HepG2 (cell line): ENCODE results near the gene ATP13A4. TPM values are rescaled to one million over a fixed set of nuclear protein-coding genes. Genes with fewer than 3 reads are reported as not detected.

Experiments used
- ATAC-seq: fragments of 200-7000 bp; cut with Tn5 transposase; 3 replicates; pipeline ENCODE4 v1.9.1; 2020; ENCODE audit warnings: mild to moderate bottlenecking, moderate library complexity
- BruUV-seq: library from RNA; stranded (reverse); fragments of 400-500 nt; replicated peaks from 2 replicates; lab custom pipeline; 2021; lab: Mats Ljungman, UMichigan
- CTCF ChIA-PET: fragments of 300-600 bp; formaldehyde crosslinking; extraction: SDS; loops from one replicate; lab custom pipeline; 2021; ENCODE audit warnings: low total read pairs, inconsistent platforms, low intra/inter-chr PET ratio; lab: Yijun Ruan, JAX
- POLR2A ChIA-PET: fragments of 350-600 bp; sonication (Branson Sonifier 250); formaldehyde crosslinking; loops from one replicate; lab custom pipeline; 2020; ENCODE audit warnings: antibody characterized with exemption, inconsistent platforms; lab: Yijun Ruan, JAX
- DNase-seq: peaks from one replicate; pipeline ENCODE4 v3.0.0-alpha.2; 2015; ENCODE audit warnings: low spot score
- FAIRE-seq: peaks from 3 replicates; lab custom pipeline; 2011; peaks lifted over from hg19 to GRCh38; lab: Jason Lieb, UNC
- H2AFZ ChIP-seq: one replicate; pipeline ENCODE4 v1.6.1; 2011; ENCODE audit warnings: low read length, inconsistent platforms
- H3K27ac ChIP-seq: fragments of 300-600 bp; 3 replicates; pipeline ENCODE4 v1.8.0; 2011; ENCODE audit warnings: mixed run types, mild to moderate bottlenecking, mixed read lengths, low read length, inconsistent platforms; ENCODE audit not compliant: insufficient read depth; ENCODE audit errors: extremely low read length
- H3K27me3 ChIP-seq, 2 experiments: fragments of 200-600 bp in 1 of 2; 2 replicates in 1 of 2; 3 replicates in 1 of 2; pipeline versions ENCODE4 v1.6.0 to v1.8.0; 2011; ENCODE audit warnings: low read length in 2 of 2, mild to moderate bottlenecking in 2 of 2, moderate library complexity in 2 of 2, inconsistent platforms in 1 of 2; ENCODE audit not compliant: insufficient read depth in 2 of 2, control insufficient read depth in 1 of 2
- H3K36me3 ChIP-seq, 2 experiments: fragments of 200-600 bp in 1 of 2; replicated peaks in 1 of 2; 2 replicates in 1 of 2; 3 replicates in 1 of 2; pipeline versions ENCODE4 v1.5.1 to v1.8.0; 2011; ENCODE audit warnings: low read length in 2 of 2, inconsistent platforms in 1 of 2; ENCODE audit not compliant: insufficient read depth in 2 of 2, control insufficient read depth in 1 of 2
- H3K4me1 ChIP-seq: 2 replicates; pipeline ENCODE4 v1.5.1; 2012; ENCODE audit warnings: low read length, inconsistent platforms; ENCODE audit not compliant: insufficient read depth
- H3K4me2 ChIP-seq: 2 replicates; pipeline ENCODE4 v1.6.0; 2011; ENCODE audit warnings: low read depth, low read length, inconsistent platforms
- H3K4me3 ChIP-seq, 3 experiments: fragments of 200-600 bp in 1 of 3; sonication (generic), shearing (Covaris generic) in 1 of 3; replicated peaks in 1 of 3; 2 replicates each; pipeline ENCODE4 v1.5.1; 2011 to 2016; ENCODE audit warnings: low read length in 3 of 3, inconsistent platforms in 2 of 3, low read depth in 2 of 3, mild to moderate bottlenecking in 2 of 3, control low read depth in 1 of 3, mixed read lengths in 1 of 3; ENCODE audit not compliant: insufficient read depth in 1 of 3
- H3K79me2 ChIP-seq: one replicate; pipeline ENCODE4 v1.6.1; 2011; ENCODE audit warnings: low read length, inconsistent platforms; ENCODE audit not compliant: insufficient read depth
- H3K9ac ChIP-seq: 2 replicates; pipeline ENCODE4 v1.6.0; 2011; ENCODE audit warnings: mild to moderate bottlenecking, low read depth, low read length, inconsistent platforms; ENCODE audit not compliant: insufficient read depth
- H3K9me3 ChIP-seq: 2 replicates; pipeline ENCODE4 v1.5.1; 2012; ENCODE audit warnings: mild to moderate bottlenecking, low read length
- H4K20me1 ChIP-seq: 2 replicates; pipeline ENCODE4 v1.6.0; 2011; ENCODE audit warnings: inconsistent platforms, mild to moderate bottlenecking, low read length, moderate library complexity; ENCODE audit not compliant: insufficient read depth
- FOXP1 ChIP-seq, 2 experiments: fragments of 450-650 bp in 1 of 2; IDR thresholded peaks; 2 replicates each; pipeline ENCODE4 v1.6.1; 2017 to 2018; ENCODE audit warnings: antibody characterized with exemption in 1 of 2
- IRX3 ChIP-seq: sonication (generic); formaldehyde crosslinking; IDR thresholded peaks from 2 replicates; pipeline ENCODE4 v1.8.1; 2023; ENCODE audit warnings: mild to moderate bottlenecking, low read depth, missing genetic modification reagents, borderline replicate concordance
- KLF11 ChIP-seq: IDR thresholded peaks from 2 replicates; pipeline ENCODE4 v1.6.1; 2016; ENCODE audit warnings: missing compliant biosample characterization
- PITX1 ChIP-seq: sonication (generic); formaldehyde crosslinking; IDR thresholded peaks from 2 replicates; pipeline ENCODE4 v1.5.1; 2020; ENCODE audit warnings: mild to moderate bottlenecking, missing genetic modification reagents
- RFXAP ChIP-seq: sonication (generic); formaldehyde crosslinking; IDR thresholded peaks from 2 replicates; pipeline ENCODE4 v1.4.0; 2020; ENCODE audit warnings: missing genetic modification reagents, borderline replicate concordance
- ZBTB8A ChIP-seq: sonication (generic); formaldehyde crosslinking; IDR thresholded peaks from 2 replicates; pipeline ENCODE4 v1.4.0; 2020; ENCODE audit warnings: mild to moderate bottlenecking, low read depth, missing genetic modification reagents, borderline replicate concordance
- ZNF350 ChIP-seq: sonication (generic); formaldehyde crosslinking; IDR thresholded peaks from 2 replicates; pipeline ENCODE4 v1.4.0; 2020; ENCODE audit warnings: mild to moderate bottlenecking, low read depth, missing genetic modification reagents, borderline replicate concordance
- ZNF546 ChIP-seq: sonication (generic); formaldehyde crosslinking; conservative IDR thresholded peaks from 2 replicates; pipeline ENCODE4 v1.8.1; 2023; ENCODE audit warnings: mild to moderate bottlenecking, missing genetic modification reagents
- ZNF616 ChIP-seq: sonication (generic); formaldehyde crosslinking; IDR thresholded peaks from 2 replicates; pipeline ENCODE4 v1.5.0; 2020; ENCODE audit warnings: low read depth, mild to moderate bottlenecking, missing genetic modification reagents
- WGBS: methylation state at CpG from one replicate; pipeline ENCODE4 v1.1.6; 2017; ENCODE audit warnings: low lambda C conversion rate; 5-methylcytosine and 5-hydroxymethylcytosine counted together
- in situ Hi-C: cut with HindIII; loops from 2 replicates; pipeline ENCODE4 v1.10.0; 2017; ENCODE audit warnings: low pct_unique_long_range_greater_than_20kb; ENCODE audit not compliant: extremely low pct_ligation_motif_present
- intact Hi-C: fragments of 100-400 bp; cut with micrococcal nuclease; formaldehyde crosslinking; loops from one replicate; pipeline ENCODE4 v1.10.0; 2022; ENCODE audit not compliant: unreplicated experiment
- polyA plus RNA-seq, 8 experiments: library from polyadenylated mRNA; depleted of rRNA in 3 of 8; stranded (reverse) in 7 of 8; unstranded in 1 of 8; fragments of >200 nt; fragmentation: Illumina TruSeq in 4 of 8; extraction: Trizol in 4 of 8; gene quantifications; 2 replicates each; pipeline versions ENCODE4 v1.2.1 to v1.2.3, GENCODE V29; 2011 to 2016; ENCODE audit warnings: low read depth in 4 of 8, missing spikeins in 1 of 8, mixed read lengths in 1 of 8; ENCODE audit not compliant: insufficient read depth in 1 of 8
- total RNA-seq, 5 experiments: library from RNA; depleted of rRNA; stranded (reverse); fragments of >200 nt; fragmentation: Illumina TruSeq; extraction: Trizol; gene quantifications; 2 replicates each; pipeline ENCODE4 v1.2.3, GENCODE V29; 2016; ENCODE audit warnings: low read depth in 1 of 5
- TF ChIP-seq, protein P1 (sequence below): sonication (generic); formaldehyde crosslinking; IDR thresholded peaks from 2 replicates; pipeline ENCODE4 v1.4.0; 2020; ENCODE audit warnings: missing genetic modification reagents, borderline replicate concordance
- TF ChIP-seq, protein P2 (sequence below): sonication (generic); formaldehyde crosslinking; IDR thresholded peaks from 2 replicates; pipeline ENCODE4 v1.8.0; 2022; ENCODE audit warnings: mild to moderate bottlenecking, missing genetic modification reagents, moderate library complexity
- TF ChIP-seq, protein P3 (sequence below): sonication (generic); formaldehyde crosslinking; conservative IDR thresholded peaks from 2 replicates; pipeline ENCODE4 v1.8.0; 2022; ENCODE audit warnings: low read depth, missing genetic modification reagents
- TF ChIP-seq, protein P4 (sequence below): sonication (generic); formaldehyde crosslinking; IDR thresholded peaks from 2 replicates; pipeline ENCODE4 v1.4.0; 2020; ENCODE audit warnings: mild to moderate bottlenecking, missing genetic modification reagents
- TF ChIP-seq, protein P5 (sequence below): sonication (generic); formaldehyde crosslinking; IDR thresholded peaks from 2 replicates; pipeline ENCODE4 v1.9.0; 2021; ENCODE audit warnings: missing genetic modification reagents, borderline replicate concordance

Gene ATP13A4
- total and polyA plus RNA-seq, 2 of the 13 experiments (the other 11 are each of a cell fraction or from before 2014, with no cell fraction given): 0.01 to 0.07 TPM

DNA sequence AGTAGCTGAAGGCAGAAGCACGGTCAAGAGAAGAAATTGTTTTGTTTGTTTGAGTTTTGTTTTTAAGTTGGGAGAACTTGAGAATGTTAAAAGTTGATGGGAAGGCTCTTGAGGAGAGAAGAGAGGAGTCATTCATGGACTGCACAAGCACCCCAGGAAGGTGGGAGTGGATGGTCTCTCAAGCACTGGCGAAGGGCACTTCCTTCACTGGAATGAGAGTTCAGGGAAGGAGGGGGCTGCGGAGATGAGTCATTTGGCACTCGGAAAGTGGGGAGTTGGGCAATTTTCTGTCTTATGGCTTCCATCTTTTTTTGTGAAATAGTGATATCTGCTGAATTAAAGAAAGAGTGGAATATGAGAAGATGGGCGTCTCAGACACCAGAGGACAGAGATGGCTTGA is 66.0 kb downstream of the ATP13A4 start:
- DNase-seq: no peak
- ChIA-PET POLR2A (no interaction called here), CTCF (no interaction called here)
- Histone ChIP-seq H3K4me2 (no peak overlapping the region), H3K9ac (no peak overlapping the region), H3K27me3 (no peaks in the 10 kb centered on the region), H3K9me3 (no peaks in the 10 kb centered on the region), H3K4me3 (no peak overlapping the region), H3K79me2 (no peaks in the 10 kb centered on the region), H4K20me1 (no peaks in the 10 kb centered on the region), H3K36me3 (no peaks in the 10 kb centered on the region), H2AFZ (no peak overlapping the region), H3K4me1 (no peaks in the 10 kb centered on the region), H3K27ac (no peak overlapping the region)
- no peak for ATAC-seq
- intact Hi-C loops: no loop called here
- in situ Hi-C loops: no loop called here
- no TSS peak for BruUV-seq
- no peak for FAIRE-seq
- under 1% methylated on average over 5 of the region's 5 CpGs for WGBS
- TF ChIP-seq, protein P1, sequence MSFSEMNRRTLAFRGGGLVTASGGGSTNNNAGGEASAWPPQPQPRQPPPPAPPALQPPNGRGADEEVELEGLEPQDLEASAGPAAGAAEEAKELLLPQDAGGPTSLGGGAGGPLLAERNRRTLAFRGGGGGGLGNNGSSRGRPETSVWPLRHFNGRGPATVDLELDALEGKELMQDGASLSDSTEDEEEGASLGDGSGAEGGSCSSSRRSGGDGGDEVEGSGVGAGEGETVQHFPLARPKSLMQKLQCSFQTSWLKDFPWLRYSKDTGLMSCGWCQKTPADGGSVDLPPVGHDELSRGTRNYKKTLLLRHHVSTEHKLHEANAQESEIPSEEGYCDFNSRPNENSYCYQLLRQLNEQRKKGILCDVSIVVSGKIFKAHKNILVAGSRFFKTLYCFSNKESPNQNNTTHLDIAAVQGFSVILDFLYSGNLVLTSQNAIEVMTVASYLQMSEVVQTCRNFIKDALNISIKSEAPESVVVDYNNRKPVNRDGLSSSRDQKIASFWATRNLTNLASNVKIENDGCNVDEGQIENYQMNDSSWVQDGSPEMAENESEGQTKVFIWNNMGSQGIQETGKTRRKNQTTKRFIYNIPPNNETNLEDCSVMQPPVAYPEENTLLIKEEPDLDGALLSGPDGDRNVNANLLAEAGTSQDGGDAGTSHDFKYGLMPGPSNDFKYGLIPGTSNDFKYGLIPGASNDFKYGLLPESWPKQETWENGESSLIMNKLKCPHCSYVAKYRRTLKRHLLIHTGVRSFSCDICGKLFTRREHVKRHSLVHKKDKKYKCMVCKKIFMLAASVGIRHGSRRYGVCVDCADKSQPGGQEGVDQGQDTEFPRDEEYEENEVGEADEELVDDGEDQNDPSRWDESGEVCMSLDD (CRISPR knock-in tag): no peak
- TF ChIP-seq, protein P2, sequence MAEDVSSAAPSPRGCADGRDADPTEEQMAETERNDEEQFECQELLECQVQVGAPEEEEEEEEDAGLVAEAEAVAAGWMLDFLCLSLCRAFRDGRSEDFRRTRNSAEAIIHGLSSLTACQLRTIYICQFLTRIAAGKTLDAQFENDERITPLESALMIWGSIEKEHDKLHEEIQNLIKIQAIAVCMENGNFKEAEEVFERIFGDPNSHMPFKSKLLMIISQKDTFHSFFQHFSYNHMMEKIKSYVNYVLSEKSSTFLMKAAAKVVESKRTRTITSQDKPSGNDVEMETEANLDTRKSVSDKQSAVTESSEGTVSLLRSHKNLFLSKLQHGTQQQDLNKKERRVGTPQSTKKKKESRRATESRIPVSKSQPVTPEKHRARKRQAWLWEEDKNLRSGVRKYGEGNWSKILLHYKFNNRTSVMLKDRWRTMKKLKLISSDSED (CRISPR knock-in tag): no peak
- no peak for TF ChIP-seq FOXP1 (IDR thresholded peaks at IDR 0.05)
- TF ChIP-seq FOXP1 (CRISPR knock-in tag; IDR thresholded peaks at IDR 0.05): no peak
- TF ChIP-seq PITX1: no peak
- no peak for TF ChIP-seq ZBTB8A (CRISPR knock-in tag)
- TF ChIP-seq, protein P3, sequence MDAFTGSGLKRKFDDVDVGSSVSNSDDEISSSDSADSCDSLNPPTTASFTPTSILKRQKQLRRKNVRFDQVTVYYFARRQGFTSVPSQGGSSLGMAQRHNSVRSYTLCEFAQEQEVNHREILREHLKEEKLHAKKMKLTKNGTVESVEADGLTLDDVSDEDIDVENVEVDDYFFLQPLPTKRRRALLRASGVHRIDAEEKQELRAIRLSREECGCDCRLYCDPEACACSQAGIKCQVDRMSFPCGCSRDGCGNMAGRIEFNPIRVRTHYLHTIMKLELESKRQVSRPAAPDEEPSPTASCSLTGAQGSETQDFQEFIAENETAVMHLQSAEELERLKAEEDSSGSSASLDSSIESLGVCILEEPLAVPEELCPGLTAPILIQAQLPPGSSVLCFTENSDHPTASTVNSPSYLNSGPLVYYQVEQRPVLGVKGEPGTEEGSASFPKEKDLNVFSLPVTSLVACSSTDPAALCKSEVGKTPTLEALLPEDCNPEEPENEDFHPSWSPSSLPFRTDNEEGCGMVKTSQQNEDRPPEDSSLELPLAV (CRISPR knock-in tag): no peak
- TF ChIP-seq ZNF616 (CRISPR knock-in tag): no peak
- TF ChIP-seq, protein P4, sequence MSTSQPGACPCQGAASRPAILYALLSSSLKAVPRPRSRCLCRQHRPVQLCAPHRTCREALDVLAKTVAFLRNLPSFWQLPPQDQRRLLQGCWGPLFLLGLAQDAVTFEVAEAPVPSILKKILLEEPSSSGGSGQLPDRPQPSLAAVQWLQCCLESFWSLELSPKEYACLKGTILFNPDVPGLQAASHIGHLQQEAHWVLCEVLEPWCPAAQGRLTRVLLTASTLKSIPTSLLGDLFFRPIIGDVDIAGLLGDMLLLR (CRISPR knock-in tag): no peak
- TF ChIP-seq ZNF546 (CRISPR knock-in tag): no peak
- TF ChIP-seq KLF11 (CRISPR knock-in tag): no peak
- TF ChIP-seq, protein P5, sequence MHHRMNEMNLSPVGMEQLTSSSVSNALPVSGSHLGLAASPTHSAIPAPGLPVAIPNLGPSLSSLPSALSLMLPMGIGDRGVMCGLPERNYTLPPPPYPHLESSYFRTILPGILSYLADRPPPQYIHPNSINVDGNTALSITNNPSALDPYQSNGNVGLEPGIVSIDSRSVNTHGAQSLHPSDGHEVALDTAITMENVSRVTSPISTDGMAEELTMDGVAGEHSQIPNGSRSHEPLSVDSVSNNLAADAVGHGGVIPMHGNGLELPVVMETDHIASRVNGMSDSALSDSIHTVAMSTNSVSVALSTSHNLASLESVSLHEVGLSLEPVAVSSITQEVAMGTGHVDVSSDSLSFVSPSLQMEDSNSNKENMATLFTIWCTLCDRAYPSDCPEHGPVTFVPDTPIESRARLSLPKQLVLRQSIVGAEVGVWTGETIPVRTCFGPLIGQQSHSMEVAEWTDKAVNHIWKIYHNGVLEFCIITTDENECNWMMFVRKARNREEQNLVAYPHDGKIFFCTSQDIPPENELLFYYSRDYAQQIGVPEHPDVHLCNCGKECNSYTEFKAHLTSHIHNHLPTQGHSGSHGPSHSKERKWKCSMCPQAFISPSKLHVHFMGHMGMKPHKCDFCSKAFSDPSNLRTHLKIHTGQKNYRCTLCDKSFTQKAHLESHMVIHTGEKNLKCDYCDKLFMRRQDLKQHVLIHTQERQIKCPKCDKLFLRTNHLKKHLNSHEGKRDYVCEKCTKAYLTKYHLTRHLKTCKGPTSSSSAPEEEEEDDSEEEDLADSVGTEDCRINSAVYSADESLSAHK: no peak
- no peak for TF ChIP-seq IRX3
- no peak for TF ChIP-seq RFXAP (CRISPR knock-in tag)
- TF ChIP-seq ZNF350 (CRISPR knock-in tag): no peak
